Measurements from ENCODE around the gene GAS2L1. TPM values are rescaled to one million over a fixed set of nuclear protein-coding genes. Genes with fewer than 3 reads are reported as not detected.

Gene GAS2L1
- total and polyA plus RNA-seq, 3 experiments from 2014 or later, result 0.58 to 0.71 (median 0.61) TPM

DNA sequence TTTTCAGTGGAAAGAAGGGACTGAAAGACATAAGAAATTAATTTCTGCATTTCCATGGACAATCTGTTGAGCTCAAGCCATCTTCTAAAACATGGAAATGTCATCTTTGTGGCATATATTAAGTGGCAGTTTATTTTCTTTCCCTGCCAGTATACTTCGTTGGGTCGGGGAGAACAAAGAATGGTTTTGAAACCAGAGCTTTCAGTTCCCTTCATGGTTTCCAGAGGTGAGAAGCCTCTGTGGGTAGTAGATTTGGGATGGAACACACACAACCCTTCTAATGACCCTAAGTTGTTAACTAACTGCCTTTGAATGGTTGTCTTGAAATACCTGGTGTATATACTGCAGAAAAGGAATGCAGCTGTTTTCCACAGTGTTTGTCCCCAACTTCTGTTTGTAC lies 17.6 kb upstream of the GAS2L1 start:
- Histone ChIP-seq H3K27ac (ENCODE audit: low read depth, low read length) (no peak overlapping the region), H3K9me3 (ENCODE audit: low read length) (no peaks in the 10 kb centered on the region), H3K4me3 (ENCODE audit: low read length) (no peak overlapping the region), H3K27me3 (ENCODE audit: insufficient read depth, low read length, poor library complexity, severe bottlenecking) (no peaks in the 10 kb centered on the region), H3K4me1 (ENCODE audit: insufficient read depth, low read length) (no peaks in the 10 kb centered on the region), H3K36me3 (ENCODE audit: insufficient read depth, low read length) (peaks cover 81% of the 10 kb centered on the region)
- ChIA-PET CTCF (interaction anchor here (1.8 kb wide), 1 partner anchor 17 kb away, joined by 4 read pairs; no protein-coding TSS in a partner anchor), POLR2A (no interaction called here)
- Mint-ChIP-seq H3K9me3 (no peaks in the 10 kb centered on the region), H3K27ac (peak overlapping the region in 3 of 8 donors; percentile 0 to 39 (median 14)), H3K4me3 (no peak overlapping the region), H3K36me3 (peaks cover 26 to 94% (median 42%) of the 10 kb centered on the region in 3 donors), H3K4me1 (peaks cover 18 to 51% (median 35%) of the 10 kb centered on the region in 3 donors), H3K27me3 (peaks cover 0 to 2% of the 10 kb centered on the region in 2 donors)
- no peak for DNase-seq

GRCh38 chr22:29290061-29290460 lies 16.4 kb upstream of the GAS2L1 start:
- H3K9me3 Mint-ChIP-seq, result no peaks in the 10 kb centered on the region
- CTCF ChIA-PET, result no interaction called here
- DNase-seq, result no peak

GRCh38 chr22:29291215-29291614 lies 15.2 kb upstream of the GAS2L1 start:
- Histone ChIP-seq H3K9me3 (ENCODE audit: low read length) (no peaks in the 10 kb centered on the region), H3K27me3 (ENCODE audit: insufficient read depth, low read length, poor library complexity, severe bottlenecking) (no peaks in the 10 kb centered on the region), H3K27ac (ENCODE audit: low read depth, low read length) (no peak overlapping the region), H3K4me3 (ENCODE audit: low read length) (no peak overlapping the region), H3K36me3 (ENCODE audit: insufficient read depth, low read length) (peaks cover 80% of the 10 kb centered on the region), H3K4me1 (ENCODE audit: insufficient read depth, low read length) (no peaks in the 10 kb centered on the region)
- peak overlapping the region in 2 of 8 donors; percentile 1 to 82 for H3K27ac Mint-ChIP-seq
- no peak for DNase-seq
- ChIA-PET CTCF (no interaction called here), POLR2A (no interaction called here)
- no peaks in the 10 kb centered on the region for H3K9me3 Mint-ChIP-seq
- peaks cover 12 to 51% (median 28%) of the 10 kb centered on the region in 3 donors for H3K4me1 Mint-ChIP-seq
- H3K27me3 Mint-ChIP-seq, result peaks cover 0 to 2% of the 10 kb centered on the region in 2 donors
- H3K36me3 Mint-ChIP-seq, result peaks cover 20 to 95% (median 38%) of the 10 kb centered on the region in 3 donors
- no peak overlapping the region for H3K4me3 Mint-ChIP-seq

More at GRCh38 chr22:29290061-29290460, 16.4 kb upstream of the GAS2L1 start:
- Mint-ChIP-seq H3K4me1 (peaks cover 13 to 51% (median 28%) of the 10 kb centered on the region in 3 donors), H3K27me3 (peaks cover 0 to 2% of the 10 kb centered on the region in 2 donors), H3K27ac (peak overlapping the region in 1 of 8 donors; percentile 26), H3K4me3 (no peak overlapping the region), H3K36me3 (peaks cover 20 to 95% (median 38%) of the 10 kb centered on the region in 3 donors)
- Histone ChIP-seq H3K27me3 (ENCODE audit: insufficient read depth, low read length, poor library complexity, severe bottlenecking) (no peaks in the 10 kb centered on the region), H3K9me3 (ENCODE audit: low read length) (no peaks in the 10 kb centered on the region), H3K4me3 (ENCODE audit: low read length) (no peak overlapping the region), H3K36me3 (ENCODE audit: insufficient read depth, low read length) (peaks cover 75% of the 10 kb centered on the region), H3K27ac (ENCODE audit: low read depth, low read length) (no peak overlapping the region), H3K4me1 (ENCODE audit: insufficient read depth, low read length) (no peaks in the 10 kb centered on the region)
- POLR2A ChIA-PET, result no interaction called here

DNA sequence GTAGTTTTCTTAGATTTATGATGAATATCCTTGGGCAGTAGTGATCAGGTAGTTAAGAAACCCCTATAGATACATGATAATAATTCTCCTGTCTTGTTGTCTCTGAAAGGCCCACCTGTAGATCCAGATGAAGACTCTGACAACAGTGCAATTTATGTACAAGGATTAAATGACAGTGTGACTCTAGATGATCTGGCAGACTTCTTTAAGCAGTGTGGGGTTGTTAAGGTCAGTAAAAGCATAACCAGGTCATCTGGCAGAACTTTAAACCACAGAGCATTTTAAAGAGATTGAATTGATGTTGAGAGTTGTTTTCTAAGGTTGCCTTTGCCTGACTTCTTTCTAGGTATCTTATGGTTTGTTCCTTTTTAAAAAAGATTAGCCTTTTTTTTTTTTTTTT lies 14.1 kb upstream of the GAS2L1 start:
- Histone ChIP-seq H3K36me3 (ENCODE audit: insufficient read depth, low read length) (peaks cover 83% of the 10 kb centered on the region), H3K4me1 (ENCODE audit: insufficient read depth, low read length) (no peaks in the 10 kb centered on the region), H3K9me3 (ENCODE audit: low read length) (no peaks in the 10 kb centered on the region), H3K4me3 (ENCODE audit: low read length) (no peak overlapping the region), H3K27me3 (ENCODE audit: insufficient read depth, low read length, poor library complexity, severe bottlenecking) (no peaks in the 10 kb centered on the region), H3K27ac (ENCODE audit: low read depth, low read length) (no peak overlapping the region)
- Mint-ChIP-seq H3K27ac (peak overlapping the region in 1 of 8 donors; percentile 58), H3K36me3 (peaks cover 15 to 96% (median 32%) of the 10 kb centered on the region in 3 donors), H3K4me1 (peaks cover 7 to 42% (median 21%) of the 10 kb centered on the region in 3 donors), H3K4me3 (no peak overlapping the region), H3K9me3 (no peaks in the 10 kb centered on the region), H3K27me3 (no peaks in the 10 kb centered on the region)
- CTCF ChIA-PET, result no interaction called here
- POLR2A ChIA-PET, result no interaction called here
- no peak for DNase-seq

DNA sequence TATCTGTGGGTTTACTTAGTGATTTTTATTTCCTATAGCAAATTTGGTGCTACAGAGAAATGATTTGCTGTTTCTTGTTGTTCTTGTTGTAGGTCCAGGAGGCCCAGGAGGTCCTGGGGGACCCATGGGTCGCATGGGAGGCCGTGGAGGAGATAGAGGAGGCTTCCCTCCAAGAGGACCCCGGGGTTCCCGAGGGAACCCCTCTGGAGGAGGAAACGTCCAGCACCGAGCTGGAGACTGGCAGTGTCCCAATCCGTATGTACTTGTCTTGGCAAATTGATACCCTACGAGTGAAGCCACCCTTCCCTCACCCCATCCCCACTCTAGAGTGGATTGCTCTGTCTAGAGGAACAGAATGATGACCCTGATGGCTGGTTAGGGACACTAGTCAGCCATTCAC lies 7.8 kb upstream of the GAS2L1 start:
- H3K36me3 Mint-ChIP-seq, result peaks cover 9 to 78% (median 22%) of the 10 kb centered on the region in 3 donors
- H3K4me1 ChIP-seq (ENCODE audit: insufficient read depth, low read length), result no peaks in the 10 kb centered on the region
- no peaks in the 10 kb centered on the region for H3K4me1 Mint-ChIP-seq
- CTCF ChIA-PET, result no interaction called here
- H3K9me3 Mint-ChIP-seq, result no peaks in the 10 kb centered on the region
- peak overlapping the region in 3 of 8 donors; percentile 18 to 45 (median 31) for H3K27ac Mint-ChIP-seq
- peaks cover 52% of the 10 kb centered on the region for H3K36me3 ChIP-seq (ENCODE audit: insufficient read depth, low read length)
- no peaks in the 10 kb centered on the region for H3K9me3 ChIP-seq (ENCODE audit: low read length)
- no peak overlapping the region for H3K4me3 Mint-ChIP-seq
- H3K27me3 Mint-ChIP-seq, result no peaks in the 10 kb centered on the region
- no peak overlapping the region for H3K27ac ChIP-seq (ENCODE audit: low read depth, low read length)
- no peak overlapping the region for H3K4me3 ChIP-seq (ENCODE audit: low read length)
- POLR2A ChIA-PET, result interaction anchor here (0.5 kb wide), 1 partner anchor 622 kb away, joined by 3 read pairs; no protein-coding TSS in a partner anchor
- DNase-seq, result no peak
- H3K27me3 ChIP-seq (ENCODE audit: insufficient read depth, low read length, poor library complexity, severe bottlenecking), result no peaks in the 10 kb centered on the region

- no peaks in the 10 kb centered on the region for H3K9me3 Mint-ChIP-seq
- Histone ChIP-seq H3K4me3 (ENCODE audit: low read length) (no peak overlapping the region), H3K27me3 (ENCODE audit: insufficient read depth, low read length, poor library complexity, severe bottlenecking) (peaks cover 3% of the 10 kb centered on the region), H3K27ac (ENCODE audit: low read depth, low read length) (no peak overlapping the region), H3K36me3 (ENCODE audit: insufficient read depth, low read length) (peaks cover 52% of the 10 kb centered on the region), H3K4me1 (ENCODE audit: insufficient read depth, low read length) (no peaks in the 10 kb centered on the region), H3K9me3 (ENCODE audit: low read length) (no peaks in the 10 kb centered on the region)
- H3K27ac Mint-ChIP-seq, result peak overlapping the region in 3 of 8 donors; percentile 21 to 35 (median 31)
- no peak overlapping the region for H3K4me3 Mint-ChIP-seq
- peaks cover 0 to under 1% of the 10 kb centered on the region in 2 donors for H3K27me3 Mint-ChIP-seq
- ChIA-PET POLR2A (no interaction called here), CTCF (no interaction called here)
- peaks cover 9 to 71% (median 22%) of the 10 kb centered on the region in 3 donors for H3K36me3 Mint-ChIP-seq
- H3K4me1 Mint-ChIP-seq, result no peaks in the 10 kb centered on the region
- no peak for DNase-seq
These were observed 7.1 kb upstream of the GAS2L1 start for GRCh38 chr22:29299136-29299900.

DNA sequence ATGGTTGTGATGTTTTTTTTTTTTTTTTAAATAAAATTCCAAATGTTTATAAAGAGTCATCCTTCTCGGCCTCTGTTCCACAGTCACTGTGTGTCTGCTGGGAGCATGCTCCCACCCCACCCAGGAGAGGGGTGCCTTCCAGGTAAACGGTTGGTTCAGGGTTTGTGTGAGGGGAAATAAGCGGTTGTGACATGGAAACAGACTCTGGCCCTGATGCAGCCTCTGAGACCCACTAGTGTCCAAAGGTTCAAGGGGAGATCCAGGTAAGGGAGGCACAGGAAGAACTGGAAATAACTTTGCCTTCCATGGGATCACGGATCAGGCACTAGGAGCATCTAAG lies 6.0 kb upstream of the GAS2L1 start:
- Histone ChIP-seq H3K36me3 (ENCODE audit: insufficient read depth, low read length) (peaks cover 43% of the 10 kb centered on the region), H3K4me1 (ENCODE audit: insufficient read depth, low read length) (no peaks in the 10 kb centered on the region), H3K27ac (ENCODE audit: low read depth, low read length) (no peak overlapping the region), H3K9me3 (ENCODE audit: low read length) (no peaks in the 10 kb centered on the region), H3K27me3 (ENCODE audit: insufficient read depth, low read length, poor library complexity, severe bottlenecking) (peaks cover 4% of the 10 kb centered on the region), H3K4me3 (ENCODE audit: low read length) (no peak overlapping the region)
- Mint-ChIP-seq H3K4me1 (no peaks in the 10 kb centered on the region), H3K9me3 (no peaks in the 10 kb centered on the region), H3K36me3 (peaks cover 9 to 60% (median 22%) of the 10 kb centered on the region in 3 donors), H3K27me3 (peaks cover 2 to 5% of the 10 kb centered on the region in 2 donors), H3K27ac (no peak overlapping the region), H3K4me3 (peak overlapping the region in 1 of 7 donors; percentile 41)
- no peak for DNase-seq
- ChIA-PET POLR2A (no interaction called here), CTCF (no interaction called here)

DNA sequence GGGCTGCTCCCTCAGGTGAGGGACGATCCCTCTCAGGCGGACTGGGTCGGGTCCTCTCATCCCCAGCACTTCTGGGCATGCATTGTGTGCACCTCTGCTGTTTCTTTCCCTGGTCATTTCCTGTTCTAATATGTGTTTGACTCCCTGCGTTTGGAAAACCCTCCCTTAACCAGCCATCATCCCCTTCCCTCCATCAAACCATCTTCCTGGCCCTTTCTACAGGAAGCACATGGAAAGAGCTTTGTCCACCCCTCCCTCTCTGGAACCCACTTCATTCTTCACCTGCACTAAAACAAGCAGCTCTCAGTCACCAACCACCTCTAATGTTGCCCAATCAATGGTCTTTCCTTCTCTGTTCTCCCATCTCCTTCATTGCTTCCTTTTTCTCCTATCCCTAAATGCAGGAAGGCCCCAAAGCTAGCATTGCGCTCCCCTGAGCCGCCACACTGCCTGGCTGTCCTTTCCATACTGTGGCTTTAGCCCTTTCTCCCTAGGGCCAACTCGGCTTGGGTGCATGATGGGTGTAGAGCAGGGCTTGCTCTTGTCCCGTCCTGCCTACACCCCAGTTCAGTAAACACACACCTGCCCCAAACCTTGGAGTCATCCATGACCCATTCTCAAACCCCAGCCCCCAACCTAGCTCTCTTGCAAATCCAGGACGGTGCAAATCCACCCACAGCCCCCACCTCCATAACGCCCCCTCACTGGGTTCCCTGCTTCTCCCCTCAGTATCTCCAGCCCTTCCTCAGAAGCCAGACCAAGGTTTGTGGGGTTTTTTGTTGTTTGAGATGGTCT lies 5.4 kb upstream of the GAS2L1 start:
- Mint-ChIP-seq H3K4me1 (peaks cover 0 to 2% (median 1%) of the 10 kb centered on the region in 3 donors), H3K36me3 (peaks cover 6 to 54% (median 18%) of the 10 kb centered on the region in 3 donors), H3K4me3 (no peak overlapping the region), H3K27me3 (peaks cover 4 to 8% of the 10 kb centered on the region in 2 donors), H3K27ac (peak overlapping the region in 5 of 8 donors; percentile 21 to 90 (median 61)), H3K9me3 (no peaks in the 10 kb centered on the region)
- Histone ChIP-seq H3K4me1 (ENCODE audit: insufficient read depth, low read length) (no peaks in the 10 kb centered on the region), H3K9me3 (ENCODE audit: low read length) (no peaks in the 10 kb centered on the region), H3K4me3 (ENCODE audit: low read length) (no peak overlapping the region), H3K36me3 (ENCODE audit: insufficient read depth, low read length) (peaks cover 37% of the 10 kb centered on the region), H3K27me3 (ENCODE audit: insufficient read depth, low read length, poor library complexity, severe bottlenecking) (peaks cover 7% of the 10 kb centered on the region), H3K27ac (ENCODE audit: low read depth, low read length) (no peak overlapping the region)
- ChIA-PET CTCF (no interaction called here), POLR2A (no interaction called here)
- no peak for DNase-seq
